Testis (tissue), 2 donors: ENCODE results near the gene ANO3.

Source experiments
- CTCF ChIP-seq, 3 experiments: fragments of 450-650 bp in 2 of 3; fragments of 200-600 bp in 1 of 3; sonication (generic) in 1 of 3; IDR thresholded peaks; one replicate each; pipeline ENCODE4 v1.5.1; 2016 to 2019; ENCODE audit warnings: antibody characterized with exemption in 3 of 3, mild to moderate bottlenecking in 2 of 3, moderate library complexity in 1 of 3
- POLR2A ChIP-seq: fragments of 450-650 bp; IDR thresholded peaks from one replicate; pipeline ENCODE4 v1.6.1; 2017; ENCODE audit warnings: antibody characterized with exemption, mild to moderate bottlenecking, moderate library complexity

DNA sequence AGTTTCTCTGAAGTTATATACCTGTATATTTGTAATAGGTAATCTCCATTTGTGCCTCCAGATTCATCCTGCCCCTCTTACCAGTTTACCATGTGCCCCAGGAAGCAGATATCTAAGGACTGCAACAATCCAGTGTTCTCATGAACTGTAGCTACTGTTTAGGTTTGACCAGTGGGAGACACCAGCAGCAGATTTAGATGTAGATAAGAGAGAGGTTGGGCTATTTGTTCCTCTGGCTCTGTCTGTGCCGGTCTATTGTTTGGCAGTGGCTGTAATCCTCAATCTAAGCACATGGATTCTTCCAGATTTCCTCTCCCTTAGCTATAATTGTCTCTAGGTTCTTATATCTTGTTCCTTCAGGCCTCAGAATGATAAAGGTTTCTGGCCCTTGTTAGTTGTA is 88.4 kb downstream of the ANO3 start:
- TF ChIP-seq POLR2A (no peak), CTCF (IDR thresholded peaks at IDR 0.05) (no peak)
